WTC11 (cell line): Measurements from ENCODE around the gene METTL15.

Experiments used
- AFF4 ChIP-seq: sonication (generic); formaldehyde crosslinking; IDR thresholded peaks from 2 replicates; pipeline ENCODE4 v1.8.1; 2023; ENCODE audit warnings: mild to moderate bottlenecking, missing genetic modification reagents, borderline replicate concordance
- HMGA2 ChIP-seq: fragments of 250-450 bp; sonication (Bioruptor Pico); IDR thresholded peaks from 2 replicates; pipeline ENCODE4 v1.4.0; 2021; ENCODE audit warnings: mild to moderate bottlenecking, moderate library complexity
- JUN ChIP-seq: sonication (generic); formaldehyde crosslinking; IDR thresholded peaks from 2 replicates; pipeline ENCODE4 v1.8.0; 2023; ENCODE audit warnings: mild to moderate bottlenecking, missing genetic modification reagents
- MAX ChIP-seq: sonication (generic); formaldehyde crosslinking; IDR thresholded peaks from 2 replicates; pipeline ENCODE4 v1.8.0; 2022; ENCODE audit warnings: mild to moderate bottlenecking, missing genetic modification reagents
- NR1H2 ChIP-seq: sonication (generic); formaldehyde crosslinking; IDR thresholded peaks from 2 replicates; pipeline ENCODE4 v1.9.0; 2021; ENCODE audit warnings: mild to moderate bottlenecking, moderate library complexity, missing genetic modification reagents
- NR3C1 ChIP-seq: sonication (generic); formaldehyde crosslinking; conservative IDR thresholded peaks from 2 replicates; pipeline ENCODE4 v1.8.1; 2023; ENCODE audit warnings: low read depth, mild to moderate bottlenecking, missing genetic modification reagents
- TEAD1 ChIP-seq: sonication (generic); formaldehyde crosslinking; IDR thresholded peaks from 2 replicates; pipeline ENCODE4 v1.8.0; 2022; ENCODE audit warnings: mild to moderate bottlenecking, missing genetic modification reagents
- TEAD4 ChIP-seq: sonication (generic); formaldehyde crosslinking; IDR thresholded peaks from 2 replicates; pipeline ENCODE4 v1.8.0; 2022; ENCODE audit warnings: mild to moderate bottlenecking, missing genetic modification reagents
- ZBTB21 ChIP-seq: sonication (generic); formaldehyde crosslinking; IDR thresholded peaks from 2 replicates; pipeline ENCODE4 v1.8.1; 2023; ENCODE audit warnings: mild to moderate bottlenecking, missing genetic modification reagents, borderline replicate concordance
- ZNF138 ChIP-seq: sonication (generic); formaldehyde crosslinking; conservative IDR thresholded peaks from 2 replicates; pipeline ENCODE4 v1.8.1; 2022; ENCODE audit warnings: mild to moderate bottlenecking, moderate library complexity, missing genetic modification reagents
- TF ChIP-seq, protein P1 (sequence below): sonication (generic); formaldehyde crosslinking; conservative IDR thresholded peaks from 2 replicates; pipeline ENCODE4 v1.8.1; 2023; ENCODE audit warnings: mild to moderate bottlenecking, low read depth, missing genetic modification reagents, moderate library complexity
- TF ChIP-seq, protein P2 (sequence below): fragments of 200-600 bp; IDR thresholded peaks from 2 replicates; pipeline ENCODE4 v1.8.0; 2022; ENCODE audit warnings: antibody characterized with exemption

DNA sequence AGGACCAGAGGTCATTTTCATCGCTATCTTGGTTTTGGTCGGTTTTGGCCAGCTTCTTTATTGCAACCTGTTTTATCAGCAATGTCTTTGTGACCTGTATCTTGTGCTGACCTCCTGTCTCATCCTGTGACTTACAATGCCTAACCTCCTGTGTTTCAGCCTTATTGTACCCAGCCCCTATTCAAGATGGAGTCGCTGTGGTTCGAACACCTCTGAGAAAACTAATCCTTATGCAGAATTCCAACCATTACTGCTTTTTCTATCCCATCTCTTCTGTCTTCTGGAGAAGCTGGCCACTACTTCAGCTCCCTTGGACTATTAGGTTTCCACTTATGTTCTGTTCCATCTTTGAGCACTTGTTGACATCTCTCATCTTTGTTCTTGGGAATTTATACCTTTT is 62.6 kb downstream of the METTL15 start:
- TF ChIP-seq, protein P1, sequence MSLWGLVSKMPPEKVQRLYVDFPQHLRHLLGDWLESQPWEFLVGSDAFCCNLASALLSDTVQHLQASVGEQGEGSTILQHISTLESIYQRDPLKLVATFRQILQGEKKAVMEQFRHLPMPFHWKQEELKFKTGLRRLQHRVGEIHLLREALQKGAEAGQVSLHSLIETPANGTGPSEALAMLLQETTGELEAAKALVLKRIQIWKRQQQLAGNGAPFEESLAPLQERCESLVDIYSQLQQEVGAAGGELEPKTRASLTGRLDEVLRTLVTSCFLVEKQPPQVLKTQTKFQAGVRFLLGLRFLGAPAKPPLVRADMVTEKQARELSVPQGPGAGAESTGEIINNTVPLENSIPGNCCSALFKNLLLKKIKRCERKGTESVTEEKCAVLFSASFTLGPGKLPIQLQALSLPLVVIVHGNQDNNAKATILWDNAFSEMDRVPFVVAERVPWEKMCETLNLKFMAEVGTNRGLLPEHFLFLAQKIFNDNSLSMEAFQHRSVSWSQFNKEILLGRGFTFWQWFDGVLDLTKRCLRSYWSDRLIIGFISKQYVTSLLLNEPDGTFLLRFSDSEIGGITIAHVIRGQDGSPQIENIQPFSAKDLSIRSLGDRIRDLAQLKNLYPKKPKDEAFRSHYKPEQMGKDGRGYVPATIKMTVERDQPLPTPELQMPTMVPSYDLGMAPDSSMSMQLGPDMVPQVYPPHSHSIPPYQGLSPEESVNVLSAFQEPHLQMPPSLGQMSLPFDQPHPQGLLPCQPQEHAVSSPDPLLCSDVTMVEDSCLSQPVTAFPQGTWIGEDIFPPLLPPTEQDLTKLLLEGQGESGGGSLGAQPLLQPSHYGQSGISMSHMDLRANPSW (CRISPR knock-in tag), result no peak
- TF ChIP-seq, protein P2, sequence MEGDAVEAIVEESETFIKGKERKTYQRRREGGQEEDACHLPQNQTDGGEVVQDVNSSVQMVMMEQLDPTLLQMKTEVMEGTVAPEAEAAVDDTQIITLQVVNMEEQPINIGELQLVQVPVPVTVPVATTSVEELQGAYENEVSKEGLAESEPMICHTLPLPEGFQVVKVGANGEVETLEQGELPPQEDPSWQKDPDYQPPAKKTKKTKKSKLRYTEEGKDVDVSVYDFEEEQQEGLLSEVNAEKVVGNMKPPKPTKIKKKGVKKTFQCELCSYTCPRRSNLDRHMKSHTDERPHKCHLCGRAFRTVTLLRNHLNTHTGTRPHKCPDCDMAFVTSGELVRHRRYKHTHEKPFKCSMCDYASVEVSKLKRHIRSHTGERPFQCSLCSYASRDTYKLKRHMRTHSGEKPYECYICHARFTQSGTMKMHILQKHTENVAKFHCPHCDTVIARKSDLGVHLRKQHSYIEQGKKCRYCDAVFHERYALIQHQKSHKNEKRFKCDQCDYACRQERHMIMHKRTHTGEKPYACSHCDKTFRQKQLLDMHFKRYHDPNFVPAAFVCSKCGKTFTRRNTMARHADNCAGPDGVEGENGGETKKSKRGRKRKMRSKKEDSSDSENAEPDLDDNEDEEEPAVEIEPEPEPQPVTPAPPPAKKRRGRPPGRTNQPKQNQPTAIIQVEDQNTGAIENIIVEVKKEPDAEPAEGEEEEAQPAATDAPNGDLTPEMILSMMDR, result no peak
- TF ChIP-seq AFF4 (CRISPR knock-in tag), result no peak
- no peak for TF ChIP-seq ZNF138 (CRISPR knock-in tag)
- no peak for TF ChIP-seq JUN (CRISPR knock-in tag)
- no peak for TF ChIP-seq TEAD1 (CRISPR knock-in tag)
- TF ChIP-seq NR1H2 (CRISPR knock-in tag), result no peak
- no peak for TF ChIP-seq ZBTB21 (CRISPR knock-in tag)
- no peak for TF ChIP-seq MAX
- TF ChIP-seq NR3C1, result no peak
- TF ChIP-seq HMGA2 (CRISPR knock-in tag), result no peak
- TF ChIP-seq TEAD4 (CRISPR knock-in tag), result no peak
